Tongue (tissue), 2 donors: ENCODE measurements around the gene PCTP. TPM values are rescaled to one million over a fixed set of nuclear protein-coding genes. Genes with fewer than 3 reads are reported as not detected.

Experiments
- DNase-seq: peaks from one replicate; pipeline ENCODE4 v3.0.0-alpha.2; 2015
- total RNA-seq: library from RNA; depleted of rRNA; stranded (reverse); fragments of >200 nt; gene quantifications from one replicate; pipeline ENCODE4 v1.2.3, GENCODE V29; 2014

PCTP gene
- total RNA-seq, result 10.3 TPM

- DNase-seq, result peak; percentile 96
Observed at GRCh38 chr17:55750750-55751657, at the start of gene PCTP. TSS of gene PCTP (plus strand) at chr17:55751051. CDS start at chr17:55751104, 53 bp downstream.

- DNase-seq, result no peak
Observed at GRCh38 chr17:55702150-55702549, 48.7 kb upstream of the PCTP start.

- DNase-seq, result no peak
Observed at GRCh38 chr17:55704401-55704800, 46.5 kb upstream of the PCTP start.

GRCh38 chr17:55705847-55706246, 45.0 kb upstream of the PCTP start:
- no peak for DNase-seq

GRCh38 chr17:55706808-55707773, 43.8 kb upstream of the PCTP start:
- DNase-seq, result no peak

- no peak for DNase-seq
Observed at GRCh38 chr17:55708175-55708974, 42.5 kb upstream of the PCTP start.

GRCh38 chr17:55709440-55709839, 41.4 kb upstream of the PCTP start:
- DNase-seq, result no peak

- no peak for DNase-seq
Observed at GRCh38 chr17:55709984-55710383, 40.9 kb upstream of the PCTP start.

GRCh38 chr17:55710410-55710809, 40.4 kb upstream of the PCTP start:
- no peak for DNase-seq

- no peak for DNase-seq
Observed at GRCh38 chr17:55710829-55711496, 39.9 kb upstream of the PCTP start.

GRCh38 chr17:55717432-55717831, 33.4 kb upstream of the PCTP start:
- no peak for DNase-seq

GRCh38 chr17:55717898-55718735, 32.7 kb upstream of the PCTP start:
- DNase-seq, result peak; percentile 93

GRCh38 chr17:55720919-55721836, 29.7 kb upstream of the PCTP start:
- DNase-seq, result no peak

GRCh38 chr17:55722016-55722736, 28.7 kb upstream of the PCTP start:
- no peak for DNase-seq

- DNase-seq, result peak; percentile 83
Observed at GRCh38 chr17:55722742-55723487, 27.9 kb upstream of the PCTP start, which contains the start of gene TMEM100. TSS of gene TMEM100 (minus strand) at chr17:55722864. CDS start at chr17:55721070, 1,794 bp downstream.

GRCh38 chr17:55723488-55723848, 27.4 kb upstream of the PCTP start:
- DNase-seq, result no peak

- peak; percentile 75 for DNase-seq
Observed at GRCh38 chr17:55726440-55726839, 24.4 kb upstream of the PCTP start.

- DNase-seq, result no peak
Observed at GRCh38 chr17:55727275-55727674, 23.6 kb upstream of the PCTP start.
